ENCODE data around the gene RNF32. TPM values are rescaled to one million over a fixed set of nuclear protein-coding genes. Genes with fewer than 3 reads are reported as not detected.
A peak's percentile ranks its signal among the peaks of the same experiment; 100 is the strongest.

The RNF32 gene
- total and polyA plus RNA-seq, 7 donors = 0.36 to 3.7 (median 1.5) TPM

GRCh38 chr7:156611014-156612010 lies 29.3 kb upstream of the RNF32 start:
- H3K36me3 ChIP-seq = no peaks in the 10 kb centered on the region
- peaks cover 8 to 44% (median 21%) of the 10 kb centered on the region in 3 donors for H3K27me3 ChIP-seq
- TF ChIP-seq CTCF (IDR thresholded peaks at IDR 0.05) (no peak), EP300 (IDR thresholded peaks at IDR 0.05) (no peak), POLR2A (IDR thresholded peaks at IDR 0.05) (no peak), POLR2AphosphoS5 (IDR thresholded peaks at IDR 0.05) (no peak)
- H3K27ac ChIP-seq = no peak overlapping the region
- no peaks in the 10 kb centered on the region for H3K9me3 ChIP-seq
- intact Hi-C loops (cut with DNase I) = no loop called here
- peaks cover 0 to 13% (median 11%) of the 10 kb centered on the region in 4 donors for H3K4me1 ChIP-seq
- H3K4me3 ChIP-seq = no peak overlapping the region
- no peak for DNase-seq
- WGBS, 2 donors = 69 to 79% methylated on average over 17 of the region's 17 CpGs

GRCh38 chr7:156612930-156613329 lies 27.6 kb upstream of the RNF32 start:
- Histone ChIP-seq H3K9me3 (no peaks in the 10 kb centered on the region), H3K36me3 (no peaks in the 10 kb centered on the region), H3K27ac (no peak overlapping the region), H3K4me1 (peaks cover 0 to 11% (median 7%) of the 10 kb centered on the region in 4 donors), H3K27me3 (peaks cover 0 to 44% (median 26%) of the 10 kb centered on the region in 3 donors), H3K4me3 (no peak overlapping the region)
- TF ChIP-seq CTCF (IDR thresholded peaks at IDR 0.05) (no peak), POLR2A (IDR thresholded peaks at IDR 0.05) (no peak), EP300 (IDR thresholded peaks at IDR 0.05) (no peak), POLR2AphosphoS5 (IDR thresholded peaks at IDR 0.05) (no peak)
- no peak for DNase-seq
- 68 to 79% methylated on average over 10 of the region's 10 CpGs for WGBS, 2 donors
- intact Hi-C loops (cut with DNase I) = no loop called here

- 12 to 63% methylated on average over 19 of the region's 19 CpGs for WGBS, 2 donors
- Histone ChIP-seq H3K27ac (no peak overlapping the region), H3K27me3 (peaks cover 0 to 54% (median 28%) of the 10 kb centered on the region in 3 donors), H3K36me3 (no peaks in the 10 kb centered on the region), H3K4me1 (peaks cover 0 to 8% (median 4%) of the 10 kb centered on the region in 4 donors), H3K4me3 (no peak overlapping the region), H3K9me3 (no peaks in the 10 kb centered on the region)
- no peak for DNase-seq
- intact Hi-C loops (cut with DNase I) = no loop called here
- TF ChIP-seq POLR2A (IDR thresholded peaks at IDR 0.05) (no peak), CTCF (IDR thresholded peaks at IDR 0.05) (no peak), EP300 (IDR thresholded peaks at IDR 0.05) (no peak), POLR2AphosphoS5 (IDR thresholded peaks at IDR 0.05) (no peak)
Measured at GRCh38 chr7:156614434-156615264, 25.9 kb upstream of the RNF32 start.

- no peaks in the 10 kb centered on the region for H3K9me3 ChIP-seq
- H3K27ac ChIP-seq = no peak overlapping the region
- H3K36me3 ChIP-seq = no peaks in the 10 kb centered on the region
- peaks cover 0 to 60% (median 28%) of the 10 kb centered on the region in 3 donors for H3K27me3 ChIP-seq
- 5 to 8% methylated on average over 92 of the region's 92 CpGs for WGBS, 2 donors
- H3K4me3 ChIP-seq = peak overlapping the region in 3 of 4 donors; percentile 15 to 32 (median 30)
- no peak for DNase-seq
- peaks cover 0 to 8% (median 4%) of the 10 kb centered on the region in 4 donors for H3K4me1 ChIP-seq
- TF ChIP-seq POLR2AphosphoS5 (IDR thresholded peaks at IDR 0.05) (no peak), EP300 (IDR thresholded peaks at IDR 0.05) (no peak), POLR2A (IDR thresholded peaks at IDR 0.05) (no peak), CTCF (IDR thresholded peaks at IDR 0.05) (no peak)
- intact Hi-C loops (cut with DNase I) = no loop called here
Measured at GRCh38 chr7:156616269-156617202, 24.0 kb upstream of the RNF32 start.
